ENCODE data around the gene JOSD1. TPM values are rescaled to one million over a fixed set of nuclear protein-coding genes. Genes with fewer than 3 reads are reported as not detected.

The JOSD1 gene
- total and polyA plus RNA-seq, 10 of the 15 experiments (the other 5 are each of a cell fraction or from before 2014, with no cell fraction given) = 6.2 to 54.6 (median 40.5) TPM

DNA sequence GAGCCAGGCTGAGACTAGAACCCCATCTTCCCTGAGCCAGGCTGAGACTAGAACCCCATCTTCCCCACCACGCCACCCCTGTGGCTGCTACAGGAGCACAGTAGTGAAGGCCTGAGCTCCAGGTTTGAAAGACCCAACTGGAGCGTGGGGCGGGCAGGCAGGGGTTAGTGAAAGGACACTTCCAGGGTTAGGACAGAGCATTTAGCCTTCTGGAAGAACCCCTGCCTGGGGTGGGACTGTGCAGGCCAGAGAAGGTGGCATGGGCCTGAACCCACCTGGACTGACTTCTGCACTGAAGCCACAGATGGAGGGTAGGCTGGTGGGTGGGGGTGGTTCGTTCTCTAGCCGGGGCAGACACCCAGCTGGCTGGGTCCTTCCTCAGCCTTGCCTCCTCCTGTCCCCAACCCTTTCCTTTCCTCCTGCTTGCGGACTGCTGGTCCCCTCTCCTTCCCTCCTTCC, 31.0 kb upstream of the JOSD1 start:
- no peak overlapping the region for H3K4me2 ChIP-seq (ENCODE audit: control insufficient read depth, insufficient read depth)
- BruUV-seq (replicated peaks) = no TSS peak
- H3K27ac ChIP-seq (ENCODE audit: control insufficient read depth, insufficient read depth) = no peak overlapping the region
- ChIA-PET SMC1A (ENCODE audit: uncharacterized antibody, unreplicated experiment) (no interaction called here), POLR2A (no interaction called here), RAD21 (ENCODE audit: unreplicated experiment) (interaction anchor here (0.7 kb wide), 1 partner anchor 37 kb away, joined by 3 read pairs; no protein-coding TSS in a partner anchor), CTCF (interaction anchor here (2.7 to 2.8 kb wide), 2 partner anchors 24 to 38 kb away, joined by 6 to 9 read pairs; no protein-coding TSS in a partner anchor)
- no peaks in the 10 kb centered on the region for H3K9me3 ChIP-seq (replicated peaks; ENCODE audit: control insufficient read depth, insufficient read depth, low read length)
- no peak overlapping the region for H3K4me3 ChIP-seq
- H3K9ac ChIP-seq (ENCODE audit: control insufficient read depth, insufficient read depth, low read length) = no peak overlapping the region
- no peaks in the 10 kb centered on the region for H3K4me1 ChIP-seq (ENCODE audit: control insufficient read depth, insufficient read depth, low read length)
- peaks cover 24 to 64% of the 10 kb centered on the region in 2 experiments for H3K36me3 ChIP-seq (ENCODE audit: control insufficient read depth in 2 of 2, insufficient read depth in 2 of 2, low read length in 1 of 2)
- in situ Hi-C loops (cut with MboI) (no loop called here), intact Hi-C loops (cut with micrococcal nuclease; ENCODE audit: unreplicated experiment) (no loop called here)
- H4K20me1 ChIP-seq (ENCODE audit: control insufficient read depth, insufficient read depth) = peaks cover 2% of the 10 kb centered on the region; the same call in 1 of the 2 replicates
- TF ChIP-seq ZBTB40 (IDR thresholded peaks at IDR 0.05; ENCODE audit: borderline replicate concordance) = no peak
- TF ChIP-seq POLR2AphosphoS5 (IDR thresholded peaks at IDR 0.05; ENCODE audit: low read length) = peak; percentile 56; the same call in 1 of the 2 replicates
- 0 out of 2 replicates have a peak, but pooled peaks have one; percentile 58 for TF ChIP-seq POLR2AphosphoS2 (IDR thresholded peaks at IDR 0.05; ENCODE audit: low read depth, low read length)
- no peak for TF ChIP-seq E4F1 (IDR thresholded peaks at IDR 0.05; ENCODE audit: borderline replicate concordance, partially characterized antibody)
- no peak for TF ChIP-seq RFX5 (IDR thresholded peaks at IDR 0.05; ENCODE audit: low read depth, low read length)
- TF ChIP-seq RAD51 (IDR thresholded peaks at IDR 0.05) = no peak
- TF ChIP-seq ZNF274 (IDR thresholded peaks at IDR 0.05; ENCODE audit: insufficient read depth, insufficient read length) = no peak
- H2AFZ ChIP-seq (ENCODE audit: control insufficient read depth, low read depth, low read length) = no peak overlapping the region
- no peak for ATAC-seq
- no peaks in the 10 kb centered on the region for H3K79me2 ChIP-seq (ENCODE audit: control insufficient read depth, insufficient read depth, low read length)
- DNase-seq (ENCODE audit: low read depth, low spot score) = no peak
- no peaks in the 10 kb centered on the region for H3K27me3 ChIP-seq (replicated peaks in 1 of 2; ENCODE audit: control insufficient read depth in 2 of 2, insufficient read depth in 2 of 2, low read length in 1 of 2)
- 96% methylated on average over 6 of the region's 6 CpGs for WGBS (ENCODE audit: insufficient coverage, insufficient replicate concordance, low lambda C conversion rate, missing lambda C conversion rate)
- FAIRE-seq = no peak
